H9 (cell line): ENCODE results near the gene ANXA3. TPM values are rescaled to one million over a fixed set of nuclear protein-coding genes. Genes with fewer than 3 reads are reported as not detected.

Experiments used
- DNase-seq: peaks from one replicate; pipeline ENCODE4 v3.0.0-alpha.2; 2017
- H2AFZ ChIP-seq: one replicate; pipeline ENCODE4 v1.6.1; 2013; ENCODE audit warnings: mild to moderate bottlenecking, low read length, control low read depth, moderate library complexity
- H2AK5ac ChIP-seq: 2 replicates; pipeline ENCODE4 v1.6.1; 2013; ENCODE audit warnings: low read length, control low read depth, mixed read lengths; ENCODE audit not compliant: insufficient read length
- H2BK120ac ChIP-seq: one replicate; pipeline ENCODE4 v1.6.1; 2013; ENCODE audit warnings: low read depth, mild to moderate bottlenecking, low read length, control low read depth, inconsistent platforms; ENCODE audit not compliant: poor library complexity, severe bottlenecking
- H2BK12ac ChIP-seq: 2 replicates; pipeline ENCODE4 v1.6.1; 2013; ENCODE audit warnings: low read length, control low read depth, mixed read lengths, low read depth; ENCODE audit not compliant: insufficient read length
- H2BK15ac ChIP-seq: 2 replicates; pipeline ENCODE4 v1.6.1; 2013; ENCODE audit warnings: low read depth, low read length, control low read depth
- H2BK20ac ChIP-seq: one replicate; pipeline ENCODE4 v1.6.1; 2013; ENCODE audit warnings: low read depth, mild to moderate bottlenecking, low read length, control low read depth, inconsistent platforms; ENCODE audit not compliant: poor library complexity, severe bottlenecking
- H2BK5ac ChIP-seq: 2 replicates; pipeline ENCODE4 v1.6.1; 2013; ENCODE audit warnings: low read length, control low read depth, mixed read lengths; ENCODE audit not compliant: insufficient read length
- H3K14ac ChIP-seq: 2 replicates; pipeline ENCODE4 v1.6.1; 2013; ENCODE audit warnings: low read length, control low read depth; ENCODE audit not compliant: insufficient read depth
- H3K18ac ChIP-seq: 2 replicates; pipeline ENCODE4 v1.6.1; 2013; ENCODE audit warnings: low read depth, mild to moderate bottlenecking, mixed read lengths, low read length, control low read depth; ENCODE audit not compliant: insufficient read length
- H3K23ac ChIP-seq: 2 replicates; pipeline ENCODE4 v1.6.1; 2013; ENCODE audit warnings: low read length, control low read depth, mixed read lengths, low read depth; ENCODE audit not compliant: insufficient read length
- H3K23me2 ChIP-seq: 2 replicates; pipeline ENCODE4 v1.6.1; 2013; ENCODE audit warnings: low read depth, mild to moderate bottlenecking, mixed read lengths, low read length, control low read depth; ENCODE audit not compliant: insufficient read length, poor library complexity, severe bottlenecking
- H3K27ac ChIP-seq: 2 replicates; pipeline ENCODE4 v1.5.1; 2013; ENCODE audit warnings: low read length, control low read depth, mixed read lengths, low read depth; ENCODE audit not compliant: insufficient read length
- H3K27me3 ChIP-seq: 2 replicates; pipeline ENCODE4 v1.6.1; 2013; ENCODE audit warnings: low read length, control low read depth, inconsistent platforms; ENCODE audit not compliant: insufficient read depth
- H3K4ac ChIP-seq: 2 replicates; pipeline ENCODE4 v1.6.1; 2013; ENCODE audit warnings: low read depth, mild to moderate bottlenecking, control low read depth, inconsistent platforms, low read length, moderate library complexity
- H3K4me1 ChIP-seq: 2 replicates; pipeline ENCODE4 v1.6.1; 2013; ENCODE audit warnings: low read length, control low read depth, inconsistent platforms; ENCODE audit not compliant: insufficient read depth
- H3K4me2 ChIP-seq: 2 replicates; pipeline ENCODE4 v1.6.1; 2013; ENCODE audit warnings: low read length, control low read depth, mixed read lengths; ENCODE audit not compliant: insufficient read length, insufficient read depth
- H3K56ac ChIP-seq: 2 replicates; pipeline ENCODE4 v1.6.1; 2013; ENCODE audit warnings: low read depth, mild to moderate bottlenecking, mixed read lengths, low read length, control low read depth; ENCODE audit not compliant: insufficient read length
- H3K79me1 ChIP-seq: 2 replicates; pipeline ENCODE4 v1.6.1; 2013; ENCODE audit warnings: low read depth, mild to moderate bottlenecking, moderate library complexity, low read length, control low read depth, inconsistent platforms; ENCODE audit not compliant: insufficient read depth, poor library complexity, severe bottlenecking
- H3K79me2 ChIP-seq: 2 replicates; pipeline ENCODE4 v1.6.1; 2013; ENCODE audit warnings: low read length, control low read depth, inconsistent platforms; ENCODE audit not compliant: insufficient read depth
- H3K9ac ChIP-seq: 2 replicates; pipeline ENCODE4 v1.6.1; 2013; ENCODE audit warnings: low read length, control low read depth, mixed read lengths; ENCODE audit not compliant: insufficient read length; ENCODE audit errors: extremely low read depth
- H3K9me3 ChIP-seq: one replicate; pipeline ENCODE4 v1.6.1; 2013; ENCODE audit warnings: low read depth, low read length, inconsistent platforms; ENCODE audit not compliant: control insufficient read depth
- H3T11ph ChIP-seq: one replicate; pipeline ENCODE4 v1.6.1; 2013; ENCODE audit warnings: mild to moderate bottlenecking, low read length, control low read depth, inconsistent platforms
- H4K20me1 ChIP-seq: one replicate; pipeline ENCODE4 v1.6.1; 2013; ENCODE audit not compliant: control insufficient read depth, insufficient read length, insufficient read depth
- H4K5ac ChIP-seq: 2 replicates; pipeline ENCODE4 v1.6.1; 2013; ENCODE audit warnings: low read depth, mild to moderate bottlenecking, mixed read lengths, low read length, control low read depth; ENCODE audit not compliant: insufficient read length
- H4K8ac ChIP-seq: replicated peaks from 2 replicates; pipeline ENCODE4 v1.6.1; 2013; ENCODE audit warnings: low read length, control low read depth, mixed read lengths, low read depth; ENCODE audit not compliant: insufficient read length
- H4K91ac ChIP-seq: 2 replicates; pipeline ENCODE4 v1.6.1; 2013; ENCODE audit warnings: low read depth, mild to moderate bottlenecking, moderate library complexity, mixed read lengths, low read length, control low read depth; ENCODE audit not compliant: insufficient read length
- H3K27ac Mint-ChIP-seq, 3 experiments: 2 replicates in 2 of 3; 3 replicates in 1 of 3; pipeline ENCODE4 v1.8.0; 2020 to 2021; ENCODE audit warnings: mixed read lengths in 3 of 3, mild to moderate bottlenecking in 1 of 3, moderate library complexity in 1 of 3
- H3K27me3 Mint-ChIP-seq: 2 replicates; pipeline ENCODE4 v1.8.0; 2021; ENCODE audit warnings: low read depth, mild to moderate bottlenecking, moderate library complexity, mixed read lengths
- H3K36me3 Mint-ChIP-seq, 3 experiments: 2 replicates in 2 of 3; 3 replicates in 1 of 3; pipeline ENCODE4 v1.8.0; 2020 to 2021; ENCODE audit warnings: low read depth in 3 of 3, mixed read lengths in 3 of 3; ENCODE audit not compliant: insufficient read depth in 1 of 3
- H3K4me1 Mint-ChIP-seq, 2 experiments: 2 replicates each; pipeline ENCODE4 v1.8.0; 2020; ENCODE audit warnings: mixed read lengths in 2 of 2
- H3K4me3 Mint-ChIP-seq, 2 experiments: 2 replicates in 1 of 2; 3 replicates in 1 of 2; pipeline ENCODE4 v1.8.0; 2020 to 2021; ENCODE audit warnings: mild to moderate bottlenecking in 2 of 2, mixed read lengths in 2 of 2, moderate library complexity in 1 of 2
- H3K9me3 Mint-ChIP-seq, 2 experiments: 2 replicates in 1 of 2; 3 replicates in 1 of 2; pipeline ENCODE4 v1.8.0; 2020; ENCODE audit warnings: mild to moderate bottlenecking in 2 of 2, mixed read lengths in 2 of 2, moderate library complexity in 1 of 2
- CTCF ChIP-seq: fragments of 200-600 bp; sonication (generic); conservative IDR thresholded peaks from 3 replicates; pipeline ENCODE4 v1.8.0; 2021; ENCODE audit warnings: antibody characterized with exemption, mild to moderate bottlenecking
- WGBS: extraction: QIAGEN DNeasy Blood & Tissue Kit; methylation state at CpG from one replicate; pipeline ENCODE4 v1.1.7; 2013; ENCODE audit warnings: missing lambda C conversion rate, low lambda C conversion rate, mixed read lengths; ENCODE audit not compliant: insufficient read length; ENCODE audit errors: extremely low coverage; 5-methylcytosine and 5-hydroxymethylcytosine counted together
- total RNA-seq: library from RNA; stranded (reverse); gene quantifications from 2 replicates; pipeline ENCODE4 v1.2.1, GENCODE V29; 2021

The ANXA3 gene
- total RNA-seq, 1 experiment from 2014 or later: 20.6 TPM

DNA sequence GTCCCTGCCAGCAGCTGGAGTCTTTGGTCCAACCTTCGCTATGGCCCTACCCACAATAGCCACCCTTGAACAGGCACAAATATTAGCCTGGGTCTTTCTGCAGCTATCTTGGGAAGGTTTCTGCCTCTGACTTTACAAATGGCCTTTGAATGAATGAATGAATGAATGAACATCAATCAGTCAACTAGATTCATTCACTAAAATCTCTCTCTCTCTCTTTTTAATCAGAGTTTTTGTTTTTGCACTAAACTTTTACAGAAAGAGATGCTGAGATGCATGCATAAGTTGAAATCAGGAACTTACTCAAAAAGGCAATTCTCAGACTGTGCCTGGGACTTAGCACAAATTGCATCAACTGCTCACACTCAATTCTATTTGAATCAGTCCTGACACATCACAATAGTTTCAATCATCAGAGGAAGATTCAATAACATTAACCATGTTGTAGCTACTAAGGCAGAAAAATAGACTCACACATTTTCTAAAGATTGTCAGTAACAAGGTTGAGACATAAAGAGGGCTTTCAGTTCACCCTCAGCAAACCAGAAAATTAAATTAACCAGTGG is 55.0 kb downstream of the ANXA3 start:
- Mint-ChIP-seq H3K36me3 (no peaks in the 10 kb centered on the region), H3K9me3 (no peaks in the 10 kb centered on the region), H3K27me3 (no peaks in the 10 kb centered on the region), H3K4me3 (no peak overlapping the region), H3K27ac (no peak overlapping the region), H3K4me1 (no peaks in the 10 kb centered on the region)
- H2AK5ac ChIP-seq: no peak overlapping the region
- no peak overlapping the region for H2BK120ac ChIP-seq
- no peaks in the 10 kb centered on the region for H3K27me3 ChIP-seq
- no peaks in the 10 kb centered on the region for H3K4me1 ChIP-seq
- H3K23me2 ChIP-seq: no peaks in the 10 kb centered on the region
- no peaks in the 10 kb centered on the region for H3K79me1 ChIP-seq
- H3T11ph ChIP-seq: no peak overlapping the region
- no peak overlapping the region for H2BK20ac ChIP-seq
- H4K20me1 ChIP-seq: no peaks in the 10 kb centered on the region
- no peaks in the 10 kb centered on the region for H3K9me3 ChIP-seq
- TF ChIP-seq CTCF: no peak
- no peak overlapping the region for H3K18ac ChIP-seq
- H3K14ac ChIP-seq: no peak overlapping the region
- no peak overlapping the region for H3K9ac ChIP-seq
- no peak overlapping the region for H3K4ac ChIP-seq
- no CpG with 5 or more reads among the region's 1 CpG for WGBS
- no peak for DNase-seq
- H4K5ac ChIP-seq: no peak overlapping the region
- no peak overlapping the region for H3K4me2 ChIP-seq
- no peak overlapping the region for H2BK12ac ChIP-seq
- H4K8ac ChIP-seq: no peak overlapping the region
- no peaks in the 10 kb centered on the region for H3K79me2 ChIP-seq
- H3K27ac ChIP-seq: no peak overlapping the region
- H2AFZ ChIP-seq: no peak overlapping the region
- H2BK15ac ChIP-seq: no peak overlapping the region
- no peak overlapping the region for H3K23ac ChIP-seq
- H2BK5ac ChIP-seq: no peak overlapping the region
- H4K91ac ChIP-seq: no peak overlapping the region
- no peak overlapping the region for H3K56ac ChIP-seq
